ENCODE results near the gene WDR36. TPM values are rescaled to one million over a fixed set of nuclear protein-coding genes. Genes with fewer than 3 reads are reported as not detected.

WDR36 gene
- total and polyA plus RNA-seq, 2 of the 4 experiments (the other 2 are of a cell fraction) = 11.9 to 87.8 TPM

- Histone ChIP-seq H3K56ac (ENCODE audit: extremely low read depth, insufficient read depth, low read length) (no peak overlapping the region), H2BK15ac (ENCODE audit: low read depth, low read length) (no peak overlapping the region), H3K23ac (ENCODE audit: low read depth, low read length) (no peak overlapping the region), H3K9ac (ENCODE audit: low read depth, low read length) (no peak overlapping the region), H4K8ac (ENCODE audit: low read depth in 2 of 2, low read length in 2 of 2) (no peak overlapping the region), H3K4me1 (ENCODE audit: control insufficient read depth, insufficient read depth, low read length) (no peaks in the 10 kb centered on the region), H3K27me3 (ENCODE audit: control insufficient read depth, insufficient read depth, low read length) (no peaks in the 10 kb centered on the region), H4K20me1 (ENCODE audit: insufficient read depth, low read length) (no peaks in the 10 kb centered on the region), H3K9me1 (ENCODE audit: insufficient read depth, low read length) (no peaks in the 10 kb centered on the region), H2AK9ac (replicated peaks; ENCODE audit: low read depth, low read length, poor library complexity) (no peak overlapping the region), H2BK5ac (ENCODE audit: low read depth, low read length, poor library complexity, severe bottlenecking) (no peak overlapping the region), H4K5ac (ENCODE audit: low read depth, low read length) (no peak overlapping the region), H3K36me3 (ENCODE audit: control insufficient read depth, insufficient read depth, low read length) (no peaks in the 10 kb centered on the region), H3K14ac (replicated peaks; ENCODE audit: low read depth, low read length) (no peak overlapping the region), H3K18ac (ENCODE audit: low read depth, low read length) (no peak overlapping the region), H3K9me3 (ENCODE audit: control insufficient read depth, insufficient read depth, low read length) (no peaks in the 10 kb centered on the region), H2AK5ac (ENCODE audit: low read depth, low read length) (no peak overlapping the region), H2BK120ac (ENCODE audit: low read depth, low read length) (no peak overlapping the region), H3K4me3 (ENCODE audit: insufficient read depth, low read depth, low read length) (no peak overlapping the region), H3K27ac (ENCODE audit: insufficient read depth, low read length) (no peak overlapping the region), H4K91ac (ENCODE audit: insufficient read depth, low read depth, low read length) (no peak overlapping the region), H3K79me1 (ENCODE audit: low read depth in 1 of 2, low read length in 2 of 2) (no peaks in the 10 kb centered on the region), H2BK20ac (ENCODE audit: low read depth, low read length) (no peak overlapping the region), H3K4ac (ENCODE audit: low read depth, low read length) (no peak overlapping the region), H3K4me2 (ENCODE audit: low read depth, low read length) (no peak overlapping the region), H2AFZ (replicated peaks; ENCODE audit: low read length, poor library complexity) (no peak overlapping the region)
- no CpG with 5 or more reads among the region's 1 CpG for WGBS, 2 experiments (ENCODE audit: extremely low coverage in 2 of 2, insufficient read length in 1 of 2)
- ChIA-PET CTCF (no interaction called here), POLR2A (ENCODE audit: unreplicated experiment) (no interaction called here)
- intact Hi-C loops (cut with micrococcal nuclease) = no loop called here
- no TSS peak for BruUV-seq (replicated peaks)
- dilution Hi-C loops (cut with HindIII; ENCODE audit: low sequenced_read_pairs, unreplicated experiment) = no loop called here
- TF ChIP-seq CHD1 (IDR thresholded peaks at IDR 0.05; ENCODE audit: low read depth, low read length) (no peak), MAZ (IDR thresholded peaks at IDR 0.05; ENCODE audit: borderline replicate concordance, low read depth, low read length) (no peak), MXI1 (IDR thresholded peaks at IDR 0.05; ENCODE audit: borderline replicate concordance, low read depth, low read length) (no peak), USF2 (IDR thresholded peaks at IDR 0.05; ENCODE audit: low read depth, low read length) (no peak), RAD21 (IDR thresholded peaks at IDR 0.05; ENCODE audit: low read length) (no peak), ELK1 (IDR thresholded peaks at IDR 0.05; ENCODE audit: borderline replicate concordance, low read depth, low read length) (no peak), CTCF (conservative IDR thresholded peaks at IDR 0.05; ENCODE audit: low read depth, low read length) (no peak), NFE2L2 (IDR thresholded peaks at IDR 0.05; ENCODE audit: low read depth, low read length) (no peak), RCOR1 (IDR thresholded peaks at IDR 0.05; ENCODE audit: insufficient replicate concordance, low read length) (no peak), SMC3 (IDR thresholded peaks at IDR 0.05; ENCODE audit: low read depth, low read length) (no peak), RFX5 (IDR thresholded peaks at IDR 0.05; ENCODE audit: low read depth, low read length) (no peak), FOS (IDR thresholded peaks at IDR 0.05; ENCODE audit: low read depth, low read length) (no peak), BHLHE40 (IDR thresholded peaks at IDR 0.05; ENCODE audit: low read depth, low read length) (no peak), CEBPB (IDR thresholded peaks at IDR 0.05; ENCODE audit: low read depth, low read length) (no peak)
- no peak for DNase-seq
- no peak; the same call in 1 of the 2 replicates for ATAC-seq (ENCODE audit: low read depth)
- in situ Hi-C loops (cut with MboI; ENCODE audit: low sequenced_read_pairs) = no loop called here
Measured at GRCh38 chr5:111144352-111144930, 52.3 kb downstream of the WDR36 start.

Measured in IMR-90 (cell line).